HepG2 (cell line): ENCODE data around the gene RBPJ. TPM values are rescaled to one million over a fixed set of nuclear protein-coding genes. Genes with fewer than 3 reads are reported as not detected.

Experiments used
- ATAC-seq: fragments of 200-7000 bp; cut with Tn5 transposase; 3 replicates; pipeline ENCODE4 v1.9.1; 2020; ENCODE audit warnings: mild to moderate bottlenecking, moderate library complexity
- BruUV-seq: library from RNA; stranded (reverse); fragments of 400-500 nt; replicated peaks from 2 replicates; lab custom pipeline; 2021; lab: Mats Ljungman, UMichigan
- CTCF ChIA-PET: fragments of 300-600 bp; formaldehyde crosslinking; extraction: SDS; loops from one replicate; lab custom pipeline; 2021; ENCODE audit warnings: low total read pairs, inconsistent platforms, low intra/inter-chr PET ratio; lab: Yijun Ruan, JAX
- POLR2A ChIA-PET: fragments of 350-600 bp; sonication (Branson Sonifier 250); formaldehyde crosslinking; loops from one replicate; lab custom pipeline; 2020; ENCODE audit warnings: antibody characterized with exemption, inconsistent platforms; lab: Yijun Ruan, JAX
- DNase-seq: peaks from one replicate; pipeline ENCODE4 v3.0.0-alpha.2; 2015; ENCODE audit warnings: low spot score
- FAIRE-seq: peaks from 3 replicates; lab custom pipeline; 2011; peaks lifted over from hg19 to GRCh38; lab: Jason Lieb, UNC
- H2AFZ ChIP-seq: one replicate; pipeline ENCODE4 v1.6.1; 2011; ENCODE audit warnings: low read length, inconsistent platforms
- H3K27ac ChIP-seq: fragments of 300-600 bp; 3 replicates; pipeline ENCODE4 v1.8.0; 2011; ENCODE audit warnings: mixed run types, mild to moderate bottlenecking, mixed read lengths, low read length, inconsistent platforms; ENCODE audit not compliant: insufficient read depth; ENCODE audit errors: extremely low read length
- H3K27me3 ChIP-seq, 2 experiments: fragments of 200-600 bp in 1 of 2; 2 replicates in 1 of 2; 3 replicates in 1 of 2; pipeline versions ENCODE4 v1.6.0 to v1.8.0; 2011; ENCODE audit warnings: low read length in 2 of 2, mild to moderate bottlenecking in 2 of 2, moderate library complexity in 2 of 2, inconsistent platforms in 1 of 2; ENCODE audit not compliant: insufficient read depth in 2 of 2, control insufficient read depth in 1 of 2
- H3K36me3 ChIP-seq, 2 experiments: fragments of 200-600 bp in 1 of 2; replicated peaks in 1 of 2; 2 replicates in 1 of 2; 3 replicates in 1 of 2; pipeline versions ENCODE4 v1.5.1 to v1.8.0; 2011; ENCODE audit warnings: low read length in 2 of 2, inconsistent platforms in 1 of 2; ENCODE audit not compliant: insufficient read depth in 2 of 2, control insufficient read depth in 1 of 2
- H3K4me1 ChIP-seq: 2 replicates; pipeline ENCODE4 v1.5.1; 2012; ENCODE audit warnings: low read length, inconsistent platforms; ENCODE audit not compliant: insufficient read depth
- H3K4me2 ChIP-seq: 2 replicates; pipeline ENCODE4 v1.6.0; 2011; ENCODE audit warnings: low read depth, low read length, inconsistent platforms
- H3K4me3 ChIP-seq, 3 experiments: fragments of 200-600 bp in 1 of 3; sonication (generic), shearing (Covaris generic) in 1 of 3; replicated peaks in 1 of 3; 2 replicates each; pipeline ENCODE4 v1.5.1; 2011 to 2016; ENCODE audit warnings: low read length in 3 of 3, inconsistent platforms in 2 of 3, low read depth in 2 of 3, mild to moderate bottlenecking in 2 of 3, control low read depth in 1 of 3, mixed read lengths in 1 of 3; ENCODE audit not compliant: insufficient read depth in 1 of 3
- H3K79me2 ChIP-seq: one replicate; pipeline ENCODE4 v1.6.1; 2011; ENCODE audit warnings: low read length, inconsistent platforms; ENCODE audit not compliant: insufficient read depth
- H3K9ac ChIP-seq: 2 replicates; pipeline ENCODE4 v1.6.0; 2011; ENCODE audit warnings: mild to moderate bottlenecking, low read depth, low read length, inconsistent platforms; ENCODE audit not compliant: insufficient read depth
- H3K9me3 ChIP-seq: 2 replicates; pipeline ENCODE4 v1.5.1; 2012; ENCODE audit warnings: mild to moderate bottlenecking, low read length
- H4K20me1 ChIP-seq: 2 replicates; pipeline ENCODE4 v1.6.0; 2011; ENCODE audit warnings: inconsistent platforms, mild to moderate bottlenecking, low read length, moderate library complexity; ENCODE audit not compliant: insufficient read depth
- DR1 ChIP-seq: sonication (generic); formaldehyde crosslinking; IDR thresholded peaks from 2 replicates; pipeline ENCODE4 v1.8.0; 2021; ENCODE audit warnings: mild to moderate bottlenecking, missing genetic modification reagents, inconsistent platforms
- FOSL1 ChIP-seq: sonication (generic); formaldehyde crosslinking; IDR thresholded peaks from 2 replicates; pipeline ENCODE4 v1.9.0; 2021; ENCODE audit warnings: missing genetic modification reagents, borderline replicate concordance
- HMGXB3 ChIP-seq: sonication (generic); formaldehyde crosslinking; IDR thresholded peaks from 2 replicates; pipeline ENCODE4 v1.4.0; 2020; ENCODE audit warnings: missing genetic modification reagents, borderline replicate concordance
- MLLT10 ChIP-seq: sonication (generic); formaldehyde crosslinking; IDR thresholded peaks from 2 replicates; pipeline ENCODE4 v1.4.0; 2020; ENCODE audit warnings: missing genetic modification reagents
- NFKB2 ChIP-seq: sonication (generic); formaldehyde crosslinking; IDR thresholded peaks from 2 replicates; pipeline ENCODE4 v1.4.0; 2020; ENCODE audit warnings: missing genetic modification reagents, borderline replicate concordance
- PCBP1 ChIP-seq: fragments of 200-400 bp; formaldehyde crosslinking; IDR thresholded peaks from 2 replicates; pipeline ENCODE4 v1.6.1; 2017; ENCODE audit warnings: mild to moderate bottlenecking, low read depth, low read length, borderline replicate concordance
- REXO4 ChIP-seq: sonication (generic); formaldehyde crosslinking; IDR thresholded peaks from 2 replicates; pipeline ENCODE4 v1.8.0; 2022; ENCODE audit warnings: missing genetic modification reagents, mild to moderate bottlenecking, borderline replicate concordance
- SOX5 ChIP-seq: IDR thresholded peaks from 2 replicates; pipeline ENCODE4 v1.6.1; 2016; ENCODE audit warnings: borderline replicate concordance
- ZNF274 ChIP-seq: sonication (generic); formaldehyde crosslinking; IDR thresholded peaks from 2 replicates; pipeline ENCODE4 v1.5.1; 2020; ENCODE audit warnings: mild to moderate bottlenecking, missing genetic modification reagents
- ZNF296 ChIP-seq: sonication (generic); formaldehyde crosslinking; conservative IDR thresholded peaks from 2 replicates; pipeline ENCODE4 v1.5.0; 2020; ENCODE audit warnings: mild to moderate bottlenecking, missing genetic modification reagents
- ZNF7 ChIP-seq: IDR thresholded peaks from 2 replicates; pipeline ENCODE4 v1.6.1; 2016; ENCODE audit warnings: missing biosample characterization, missing genetic modification reagents
- WGBS: methylation state at CpG from one replicate; pipeline ENCODE4 v1.1.6; 2017; ENCODE audit warnings: low lambda C conversion rate; 5-methylcytosine and 5-hydroxymethylcytosine counted together
- in situ Hi-C: cut with HindIII; loops from 2 replicates; pipeline ENCODE4 v1.10.0; 2017; ENCODE audit warnings: low pct_unique_long_range_greater_than_20kb; ENCODE audit not compliant: extremely low pct_ligation_motif_present
- intact Hi-C: fragments of 100-400 bp; cut with micrococcal nuclease; formaldehyde crosslinking; loops from one replicate; pipeline ENCODE4 v1.10.0; 2022; ENCODE audit not compliant: unreplicated experiment
- polyA plus RNA-seq, 8 experiments: library from polyadenylated mRNA; depleted of rRNA in 3 of 8; stranded (reverse) in 7 of 8; unstranded in 1 of 8; fragments of >200 nt; fragmentation: Illumina TruSeq in 4 of 8; extraction: Trizol in 4 of 8; gene quantifications; 2 replicates each; pipeline versions ENCODE4 v1.2.1 to v1.2.3, GENCODE V29; 2011 to 2016; ENCODE audit warnings: low read depth in 4 of 8, missing spikeins in 1 of 8, mixed read lengths in 1 of 8; ENCODE audit not compliant: insufficient read depth in 1 of 8
- total RNA-seq, 5 experiments: library from RNA; depleted of rRNA; stranded (reverse); fragments of >200 nt; fragmentation: Illumina TruSeq; extraction: Trizol; gene quantifications; 2 replicates each; pipeline ENCODE4 v1.2.3, GENCODE V29; 2016; ENCODE audit warnings: low read depth in 1 of 5
- TF ChIP-seq, protein P1 (sequence below): sonication (generic); formaldehyde crosslinking; IDR thresholded peaks from 2 replicates; pipeline ENCODE4 v1.5.0; 2020; ENCODE audit warnings: missing genetic modification reagents, mild to moderate bottlenecking, borderline replicate concordance
- TF ChIP-seq, protein P2 (sequence below): IDR thresholded peaks from 2 replicates; pipeline ENCODE4 v1.6.1; 2016; ENCODE audit warnings: control low read depth
- TF ChIP-seq, protein P3 (sequence below): sonication (generic); formaldehyde crosslinking; IDR thresholded peaks from 2 replicates; pipeline ENCODE4 v1.5.1; 2020; ENCODE audit warnings: missing genetic modification reagents, mild to moderate bottlenecking, borderline replicate concordance

RBPJ gene
- total and polyA plus RNA-seq, 2 of the 13 experiments (the other 11 are each of a cell fraction or from before 2014, with no cell fraction given), result 25.9 to 33.2 TPM

GRCh38 chr4:26418107-26418506, 97.3 kb downstream of the RBPJ start:
- POLR2A ChIA-PET, result no interaction called here
- DNase-seq, result no peak

More at GRCh38 chr4:26418107-26418506, 97.3 kb downstream of the RBPJ start:
- in situ Hi-C loops (loop anchor here (25.0 kb wide), 1 partner anchor 381 kb away; no protein-coding TSS in a partner anchor), intact Hi-C loops (no loop called here)
- no peaks in the 10 kb centered on the region for H3K79me2 ChIP-seq
- CTCF ChIA-PET, result no interaction called here
- no peaks in the 10 kb centered on the region for H3K9me3 ChIP-seq
- ATAC-seq (no peak), FAIRE-seq (no peak)
- no peaks in the 10 kb centered on the region for H3K27me3 ChIP-seq
- 86% methylated on average over 1 of the region's 1 CpG for WGBS
- peaks cover 8 to 35% of the 10 kb centered on the region in 2 experiments for H3K36me3 ChIP-seq
- H3K4me3 ChIP-seq, result no peak overlapping the region
- no peaks in the 10 kb centered on the region for H4K20me1 ChIP-seq
- no TSS peak for BruUV-seq
- H3K4me1 ChIP-seq, result no peaks in the 10 kb centered on the region
- H3K9ac ChIP-seq, result no peak overlapping the region
- H3K4me2 ChIP-seq, result no peak overlapping the region
- H2AFZ ChIP-seq, result no peak overlapping the region
- H3K27ac ChIP-seq, result no peak overlapping the region
- TF ChIP-seq ZNF274 (CRISPR knock-in tag) (no peak), ZNF296 (CRISPR knock-in tag) (no peak), HMGXB3 (CRISPR knock-in tag) (no peak), REXO4 (no peak), FOSL1 (CRISPR knock-in tag) (no peak), SOX5 (no peak), NFKB2 (CRISPR knock-in tag) (no peak), PCBP1 (no peak), DR1 (CRISPR knock-in tag) (no peak), ZNF7 (CRISPR knock-in tag) (no peak), MLLT10 (no peak)
- TF ChIP-seq, protein P1, sequence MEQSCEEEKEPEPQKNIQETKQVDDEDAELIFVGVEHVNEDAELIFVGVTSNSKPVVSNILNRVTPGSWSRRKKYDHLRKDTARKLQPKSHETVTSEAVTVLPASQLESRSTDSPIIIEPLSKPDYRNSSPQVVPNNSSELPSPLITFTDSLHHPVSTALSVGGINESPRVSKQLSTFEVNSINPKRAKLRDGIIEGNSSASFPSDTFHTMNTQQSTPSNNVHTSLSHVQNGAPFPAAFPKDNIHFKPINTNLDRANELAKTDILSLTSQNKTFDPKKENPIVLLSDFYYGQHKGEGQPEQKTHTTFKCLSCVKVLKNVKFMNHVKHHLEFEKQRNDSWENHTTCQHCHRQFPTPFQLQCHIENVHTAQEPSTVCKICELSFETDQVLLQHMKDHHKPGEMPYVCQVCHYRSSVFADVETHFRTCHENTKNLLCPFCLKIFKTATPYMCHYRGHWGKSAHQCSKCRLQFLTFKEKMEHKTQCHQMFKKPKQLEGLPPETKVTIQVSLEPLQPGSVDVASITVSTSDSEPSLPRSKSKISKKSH (CRISPR knock-in tag), result no peak
- TF ChIP-seq, protein P2, sequence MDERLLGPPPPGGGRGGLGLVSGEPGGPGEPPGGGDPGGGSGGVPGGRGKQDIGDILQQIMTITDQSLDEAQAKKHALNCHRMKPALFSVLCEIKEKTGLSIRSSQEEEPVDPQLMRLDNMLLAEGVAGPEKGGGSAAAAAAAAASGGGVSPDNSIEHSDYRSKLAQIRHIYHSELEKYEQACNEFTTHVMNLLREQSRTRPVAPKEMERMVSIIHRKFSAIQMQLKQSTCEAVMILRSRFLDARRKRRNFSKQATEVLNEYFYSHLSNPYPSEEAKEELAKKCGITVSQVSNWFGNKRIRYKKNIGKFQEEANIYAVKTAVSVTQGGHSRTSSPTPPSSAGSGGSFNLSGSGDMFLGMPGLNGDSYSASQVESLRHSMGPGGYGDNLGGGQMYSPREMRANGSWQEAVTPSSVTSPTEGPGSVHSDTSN, result no peak
- TF ChIP-seq, protein P3, sequence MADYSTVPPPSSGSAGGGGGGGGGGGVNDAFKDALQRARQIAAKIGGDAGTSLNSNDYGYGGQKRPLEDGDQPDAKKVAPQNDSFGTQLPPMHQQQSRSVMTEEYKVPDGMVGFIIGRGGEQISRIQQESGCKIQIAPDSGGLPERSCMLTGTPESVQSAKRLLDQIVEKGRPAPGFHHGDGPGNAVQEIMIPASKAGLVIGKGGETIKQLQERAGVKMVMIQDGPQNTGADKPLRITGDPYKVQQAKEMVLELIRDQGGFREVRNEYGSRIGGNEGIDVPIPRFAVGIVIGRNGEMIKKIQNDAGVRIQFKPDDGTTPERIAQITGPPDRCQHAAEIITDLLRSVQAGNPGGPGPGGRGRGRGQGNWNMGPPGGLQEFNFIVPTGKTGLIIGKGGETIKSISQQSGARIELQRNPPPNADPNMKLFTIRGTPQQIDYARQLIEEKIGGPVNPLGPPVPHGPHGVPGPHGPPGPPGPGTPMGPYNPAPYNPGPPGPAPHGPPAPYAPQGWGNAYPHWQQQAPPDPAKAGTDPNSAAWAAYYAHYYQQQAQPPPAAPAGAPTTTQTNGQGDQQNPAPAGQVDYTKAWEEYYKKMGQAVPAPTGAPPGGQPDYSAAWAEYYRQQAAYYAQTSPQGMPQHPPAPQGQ, result no peak
